DMS53 treated with DMSO at 0.1 percent for 48 hours (cell line): ENCODE measurements around the gene MAP4K4.
A peak's percentile ranks its signal among the peaks of the same experiment; 100 is the strongest.

Experiments
- DNase-seq: peaks from one replicate; lab custom pipeline; 2025; ENCODE audit not compliant: unreplicated experiment; lab: John Stamatoyannopoulos, UW

The MAP4K4 gene

DNA sequence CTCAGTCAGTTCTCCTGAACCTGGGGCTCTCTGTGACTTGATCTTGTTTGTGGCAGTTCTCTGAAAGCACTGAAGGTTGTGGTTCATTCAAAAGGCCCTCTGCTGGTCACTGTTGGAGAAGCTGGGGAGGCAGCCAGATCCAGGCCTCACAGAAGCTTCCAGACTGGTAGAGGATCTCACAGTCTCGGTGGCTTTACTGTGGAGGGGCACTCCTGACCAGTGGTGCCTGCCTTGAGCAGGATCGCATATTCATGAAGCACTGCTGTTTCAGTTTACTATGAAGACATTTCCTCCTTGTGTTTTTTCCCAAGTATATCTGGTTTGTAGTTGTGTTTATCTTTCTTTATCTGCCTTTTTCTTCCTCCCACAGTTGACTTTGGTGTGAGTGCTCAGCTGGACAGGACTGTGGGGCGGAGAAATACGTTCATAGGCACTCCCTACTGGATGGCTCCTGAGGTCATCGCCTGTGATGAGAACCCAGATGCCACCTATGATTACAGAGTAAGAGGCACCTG lies 133.9 kb downstream of the MAP4K4 start:
- peak; percentile 62 for DNase-seq

DNA sequence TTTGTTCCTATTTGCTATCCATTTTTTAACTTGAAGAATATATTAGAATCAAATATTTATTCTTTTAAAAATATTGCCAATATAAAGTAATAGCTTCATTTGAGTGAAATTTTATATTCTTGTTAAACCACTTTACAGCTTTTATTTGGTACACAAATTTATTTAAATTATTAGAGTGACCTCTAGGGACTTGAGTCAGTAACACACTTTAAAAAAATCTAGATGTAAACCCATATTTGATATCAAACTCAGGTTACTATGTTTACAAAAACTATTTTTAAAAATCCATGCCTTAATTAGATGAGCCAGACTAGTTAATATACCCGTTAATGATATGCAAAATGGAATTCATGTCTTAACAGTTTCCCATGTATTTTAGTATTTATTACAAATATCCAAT lies 134.6 kb downstream of the MAP4K4 start:
- DNase-seq, result no peak

DNA sequence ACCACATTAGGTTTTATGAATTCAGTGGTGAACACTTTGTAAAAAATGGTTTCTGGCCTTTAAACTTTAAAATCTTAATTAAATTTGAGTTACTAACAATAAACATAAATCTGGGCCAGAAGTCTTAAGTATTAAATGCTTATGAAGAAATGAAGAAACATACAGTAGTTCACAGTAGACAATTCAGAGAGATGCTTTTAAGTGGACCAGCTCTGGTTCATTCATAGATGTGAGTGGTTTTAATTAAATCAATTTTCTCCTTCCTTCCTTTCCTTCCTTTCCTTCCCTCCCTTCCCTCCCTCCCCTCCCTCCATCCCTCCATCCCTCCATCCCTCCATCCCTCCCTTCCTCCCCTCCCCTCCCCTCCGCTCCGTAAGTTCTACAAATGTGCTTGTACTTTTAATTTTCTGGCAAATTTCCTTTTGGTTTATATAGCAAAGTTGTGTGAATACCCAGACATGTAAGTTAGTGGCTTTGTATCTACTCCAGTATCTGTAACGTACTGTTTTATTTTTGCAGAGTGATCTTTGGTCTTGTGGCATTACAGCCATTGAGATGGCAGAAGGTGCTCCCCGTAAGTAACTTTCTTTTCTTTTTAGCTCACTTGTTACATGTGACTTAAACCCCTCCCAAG lies 136.5 kb downstream of the MAP4K4 start:
- no peak for DNase-seq

DNA sequence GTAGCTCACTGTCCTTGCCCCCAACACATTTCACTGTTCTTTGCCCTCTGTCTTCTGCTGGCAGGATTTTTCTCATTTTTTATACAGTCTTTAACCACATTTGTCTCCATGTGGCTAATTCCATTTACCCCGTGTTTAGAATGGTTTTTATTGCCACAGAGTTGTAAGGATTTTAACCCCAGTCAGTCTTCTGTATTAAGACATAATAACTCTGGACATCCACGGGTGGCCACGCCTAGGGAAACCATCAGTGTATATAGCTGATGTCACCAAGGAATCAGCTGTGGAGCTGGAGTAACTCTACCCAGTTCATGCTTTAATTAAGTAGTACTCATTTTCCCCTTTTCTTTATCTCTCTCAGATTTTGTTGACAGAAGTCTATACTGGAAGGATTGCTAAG lies 139.8 kb downstream of the MAP4K4 start:
- no peak for DNase-seq

DNA sequence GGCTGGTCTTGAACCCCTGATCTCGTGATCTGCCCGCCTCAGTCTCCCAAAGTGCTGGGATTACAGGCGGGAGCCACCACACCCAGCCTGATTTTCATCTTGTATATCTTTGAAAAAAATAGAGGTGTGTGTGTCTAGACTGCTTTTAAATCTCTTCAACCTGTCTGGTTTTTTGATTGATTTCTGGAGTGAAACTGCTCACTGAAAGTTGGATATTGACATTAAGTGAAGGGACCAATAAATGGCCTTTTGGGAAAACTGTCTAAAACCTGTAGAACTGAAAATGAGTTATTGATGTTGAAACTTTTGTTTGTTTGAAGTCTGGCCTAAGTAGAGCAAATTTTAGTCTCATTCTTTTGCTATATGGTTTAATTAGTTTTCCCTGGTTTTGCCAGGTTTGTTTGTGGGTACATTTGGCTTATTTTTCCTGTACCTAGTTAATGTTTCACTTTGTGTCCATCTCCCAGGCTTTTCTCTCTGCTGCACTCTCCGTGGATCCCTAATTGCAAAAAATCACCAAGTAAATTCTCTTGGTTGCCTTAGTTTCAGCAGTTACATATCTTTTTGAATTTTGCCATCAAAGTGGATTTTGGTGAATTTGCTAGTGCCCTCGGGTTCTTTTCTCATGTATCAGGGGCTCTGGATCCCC lies 144.3 kb downstream of the MAP4K4 start:
- no peak for DNase-seq

DNA sequence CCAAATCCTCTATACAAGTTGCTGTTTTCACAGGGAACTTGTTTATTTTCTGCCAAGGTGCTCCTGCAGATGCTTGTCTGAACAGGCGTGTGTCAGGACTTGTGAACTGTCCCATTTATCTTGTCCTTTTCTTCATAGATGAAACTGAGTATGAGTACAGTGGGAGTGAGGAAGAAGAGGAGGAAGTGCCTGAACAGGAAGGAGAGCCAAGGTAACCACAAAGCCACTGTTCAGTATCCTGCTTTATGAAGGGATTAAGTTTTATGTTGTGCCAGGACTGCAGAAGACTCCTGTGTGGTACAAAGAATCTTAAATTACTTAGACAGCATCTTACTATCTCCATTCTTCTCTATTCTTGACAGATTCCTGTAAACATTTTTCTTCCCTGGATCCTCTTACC lies 145.0 kb downstream of the MAP4K4 start:
- DNase-seq, result no peak

DNA sequence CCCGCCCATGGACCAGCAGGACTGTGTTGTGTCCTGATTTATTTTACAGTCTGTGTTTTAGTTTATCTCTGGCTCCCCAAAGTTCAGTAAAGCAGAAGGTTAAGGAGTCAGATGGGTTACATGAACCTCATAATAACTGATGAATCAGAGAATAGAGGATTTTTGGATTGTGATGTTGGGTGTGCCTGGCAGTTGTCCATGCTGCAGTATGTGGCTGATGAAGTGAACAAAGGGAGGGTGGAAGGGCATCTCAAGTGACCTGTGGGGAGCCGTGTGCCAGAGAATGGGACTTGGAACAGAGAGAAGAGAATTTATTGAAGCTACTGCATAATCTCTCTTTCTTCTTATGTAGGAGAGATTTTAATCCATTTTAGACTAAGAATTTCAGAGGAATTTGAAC lies 145.5 kb downstream of the MAP4K4 start:
- DNase-seq, result no peak

DNA sequence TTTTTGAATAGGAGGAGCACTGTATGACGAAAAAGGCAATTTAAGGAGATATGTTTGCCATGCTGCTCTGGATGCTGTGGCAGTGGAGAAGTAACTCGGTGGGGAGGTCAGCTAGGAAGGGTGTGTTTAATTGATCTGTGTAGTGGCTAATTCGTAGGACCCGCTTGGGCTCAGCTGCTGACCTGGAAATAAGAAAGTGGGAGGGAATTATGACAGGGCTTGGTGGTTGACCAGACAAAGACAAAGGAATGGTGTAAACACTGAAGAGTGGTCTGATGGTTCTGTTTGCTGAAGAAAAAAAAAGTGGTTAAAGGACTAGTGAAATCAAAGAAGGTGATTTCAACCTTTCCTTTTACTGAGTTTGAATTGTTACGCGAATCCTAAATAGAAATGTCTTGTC lies 146.0 kb downstream of the MAP4K4 start:
- no peak for DNase-seq

DNA sequence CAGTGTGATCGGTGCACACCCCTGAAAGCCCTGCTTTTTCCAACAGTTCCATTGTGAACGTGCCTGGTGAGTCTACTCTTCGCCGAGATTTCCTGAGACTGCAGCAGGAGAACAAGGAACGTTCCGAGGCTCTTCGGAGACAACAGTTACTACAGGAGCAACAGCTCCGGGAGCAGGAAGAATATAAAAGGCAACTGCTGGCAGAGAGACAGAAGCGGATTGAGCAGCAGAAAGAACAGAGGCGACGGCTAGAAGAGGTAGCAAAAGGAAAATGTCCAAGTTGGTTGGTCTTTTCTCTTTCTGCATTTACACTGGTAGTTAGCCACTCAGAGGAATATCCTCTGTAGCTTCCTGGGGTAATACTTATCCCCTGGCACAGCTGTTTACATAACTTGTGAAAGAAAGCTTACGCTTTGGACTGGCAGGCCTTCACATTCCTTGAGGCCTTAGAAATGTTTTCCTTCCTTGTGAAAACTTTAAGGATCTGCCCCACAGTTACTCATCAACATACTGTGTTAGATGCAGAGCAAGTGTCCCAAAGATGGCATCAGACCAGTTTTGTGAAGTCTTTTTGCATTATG lies 146.6 kb downstream of the MAP4K4 start:
- DNase-seq, result no peak

DNA sequence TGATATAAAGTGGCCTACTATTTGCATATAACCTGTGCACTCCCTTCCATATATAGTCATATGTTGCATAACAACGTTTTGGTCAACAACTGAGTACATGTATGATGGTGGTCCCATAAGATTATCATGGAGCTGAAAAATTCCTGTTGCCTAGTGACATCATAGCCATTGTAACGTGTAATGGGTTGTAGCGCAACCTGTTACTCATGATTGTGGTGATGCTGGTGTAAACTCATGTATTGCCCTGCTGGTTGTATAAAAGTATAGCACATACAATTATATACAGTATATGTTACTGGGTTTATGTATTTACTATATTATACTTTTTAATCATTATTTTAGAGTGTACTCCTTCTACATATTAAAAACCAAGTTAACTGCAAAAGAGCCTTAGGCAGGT lies 149.5 kb downstream of the MAP4K4 start:
- no peak for DNase-seq

DNA sequence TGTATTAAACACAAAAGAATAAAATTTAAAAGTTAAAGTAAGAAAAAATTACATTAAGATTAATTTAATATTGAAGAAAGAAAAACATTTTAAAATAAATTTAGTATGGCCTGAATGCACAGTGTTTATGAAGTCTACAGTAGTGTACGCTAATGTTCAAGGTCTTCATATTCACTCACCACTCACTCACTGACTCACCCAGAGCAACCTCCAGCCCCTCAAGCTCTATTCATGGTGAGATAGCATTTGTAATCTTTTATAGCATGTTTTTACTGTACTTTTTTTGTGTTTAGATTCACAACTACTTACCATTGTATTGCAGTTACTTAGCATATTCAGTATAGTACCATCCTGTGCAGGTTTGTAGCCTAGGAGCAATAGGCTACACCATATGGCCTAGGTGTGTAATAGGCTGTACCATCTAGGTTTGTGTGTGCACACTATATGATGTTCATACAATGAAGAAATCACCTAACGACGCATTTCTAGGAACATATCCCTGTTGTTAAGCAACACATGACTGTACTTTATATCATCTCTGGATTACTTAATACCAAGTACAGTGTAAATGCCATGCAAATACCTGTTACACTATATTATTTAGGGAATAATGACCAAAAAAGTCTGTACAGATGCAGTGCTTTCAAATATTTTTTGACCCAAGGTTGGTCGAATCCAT lies 150.3 kb downstream of the MAP4K4 start:
- no peak for DNase-seq

DNA sequence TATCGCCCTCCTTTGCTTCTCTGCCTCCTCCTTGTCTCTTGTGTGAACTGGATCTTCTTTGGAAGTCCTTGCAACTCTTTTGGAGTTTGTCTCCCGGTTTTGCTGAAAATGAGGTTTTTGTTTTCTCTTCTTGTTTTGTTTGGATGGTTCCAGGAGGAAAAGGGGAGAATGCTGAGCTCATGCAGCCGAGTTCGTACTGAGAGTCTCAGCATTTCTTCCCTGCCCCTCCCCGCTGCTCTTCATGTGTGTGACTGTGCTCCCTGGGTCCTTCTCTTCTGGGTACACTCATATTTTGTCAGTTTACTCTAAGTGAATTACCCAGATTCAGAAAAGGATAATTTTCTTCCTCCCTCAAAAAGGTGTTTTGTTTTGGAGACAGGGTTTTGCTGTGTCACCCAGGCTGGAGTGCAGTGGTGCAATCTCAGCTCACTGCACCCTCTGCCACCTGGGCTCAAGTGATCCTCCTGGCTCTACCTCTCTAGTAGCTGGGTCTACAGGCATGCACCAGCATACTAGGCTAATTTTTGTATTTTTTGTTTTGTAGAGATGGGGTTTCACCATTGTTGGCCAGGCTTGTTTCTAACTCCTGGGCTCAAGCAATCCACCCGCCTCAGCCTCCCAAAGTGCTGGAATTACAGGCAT lies 151.4 kb downstream of the MAP4K4 start:
- no peak for DNase-seq

DNA sequence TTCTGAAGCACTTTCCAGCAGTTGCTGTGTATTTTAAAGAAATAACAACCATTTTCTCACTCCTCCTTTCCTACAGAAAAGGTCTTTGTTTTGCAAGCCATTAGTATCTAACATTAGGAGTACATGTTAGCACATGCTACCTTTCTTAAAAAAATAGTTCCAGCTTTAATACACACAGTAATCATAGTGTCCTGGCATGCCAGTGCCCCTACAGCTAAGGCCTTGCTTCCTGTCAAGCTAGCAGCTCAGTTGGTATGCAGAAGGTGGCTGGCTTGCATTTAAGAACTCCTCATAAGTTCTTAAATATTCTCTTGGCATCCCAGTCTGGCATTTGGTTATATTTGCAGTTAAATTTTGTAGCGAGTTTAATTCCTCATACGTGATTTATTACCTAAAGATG lies 152.9 kb downstream of the MAP4K4 start:
- no peak for DNase-seq

DNA sequence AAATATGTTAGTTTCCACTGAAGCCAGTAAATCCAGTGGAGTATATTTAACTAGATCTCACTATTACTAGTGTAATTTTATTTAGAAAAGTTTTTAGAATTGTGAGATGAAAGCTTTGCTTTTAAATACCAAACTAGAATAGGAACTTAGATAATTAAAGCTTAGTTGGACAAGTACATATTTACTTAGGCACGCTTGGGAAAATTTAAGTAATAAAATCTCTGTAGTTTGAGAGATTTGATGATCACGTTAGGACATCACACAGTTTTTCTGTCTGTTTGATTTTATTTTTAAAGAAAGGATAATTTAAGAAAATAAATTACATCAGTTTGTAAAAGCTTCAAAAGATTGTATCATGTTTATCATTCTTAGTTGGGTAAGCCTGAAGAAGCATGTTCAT lies 153.5 kb downstream of the MAP4K4 start:
- no peak for DNase-seq

DNA sequence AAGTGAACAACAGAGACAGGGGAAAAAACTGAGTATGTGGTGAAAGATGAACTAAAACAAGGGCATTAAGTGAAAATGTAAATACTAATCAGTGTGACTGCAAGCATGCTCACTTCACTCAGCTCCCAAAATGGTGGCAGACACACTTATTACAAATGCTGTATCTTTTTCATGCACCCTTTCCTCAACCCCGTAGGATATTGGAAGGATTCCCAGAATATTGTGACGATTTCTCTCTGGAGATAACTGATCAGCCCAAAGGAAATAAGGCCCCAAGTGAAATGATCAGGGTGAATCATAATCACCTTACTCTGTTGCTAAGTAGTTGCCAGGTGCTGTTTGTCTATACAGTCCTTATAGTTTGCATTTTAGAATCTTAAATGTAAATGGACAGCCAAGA lies 155.3 kb downstream of the MAP4K4 start:
- DNase-seq, result no peak

DNA sequence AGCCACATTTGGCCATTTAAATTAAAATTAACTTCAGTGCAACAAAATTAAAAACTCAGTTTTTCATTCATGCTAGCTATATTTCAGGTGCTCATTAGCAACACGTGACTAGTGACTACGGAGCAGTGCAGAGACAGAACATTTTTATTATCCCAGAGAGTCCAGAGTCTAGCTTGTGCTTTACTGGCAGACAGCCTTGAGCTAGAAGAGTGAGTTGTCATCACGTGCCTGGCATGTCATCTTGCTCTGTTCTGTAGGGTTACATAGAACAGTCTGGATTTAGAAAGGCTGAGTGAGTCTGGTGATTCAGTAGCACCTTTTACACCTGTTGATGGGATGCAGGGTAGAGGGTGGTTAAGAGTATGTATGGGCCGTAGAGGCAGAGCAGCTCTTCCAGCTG lies 157.4 kb downstream of the MAP4K4 start:
- no peak for DNase-seq

DNA sequence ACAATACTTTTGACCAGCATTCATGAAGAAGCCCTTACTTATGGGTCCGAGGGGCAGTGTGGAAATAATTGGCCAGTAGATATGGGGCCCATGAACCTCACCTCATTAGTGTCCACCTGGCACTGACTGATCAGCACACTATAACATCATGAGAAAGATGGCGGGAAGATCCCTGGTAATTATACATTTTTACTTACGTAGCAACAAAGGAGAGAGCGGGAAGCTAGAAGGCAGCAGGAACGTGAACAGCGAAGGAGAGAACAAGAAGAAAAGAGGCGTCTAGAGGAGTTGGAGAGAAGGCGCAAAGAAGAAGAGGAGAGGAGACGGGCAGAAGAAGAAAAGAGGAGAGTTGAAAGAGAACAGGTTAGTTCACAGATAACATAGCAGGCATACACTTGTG lies 158.3 kb downstream of the MAP4K4 start:
- DNase-seq, result no peak

DNA sequence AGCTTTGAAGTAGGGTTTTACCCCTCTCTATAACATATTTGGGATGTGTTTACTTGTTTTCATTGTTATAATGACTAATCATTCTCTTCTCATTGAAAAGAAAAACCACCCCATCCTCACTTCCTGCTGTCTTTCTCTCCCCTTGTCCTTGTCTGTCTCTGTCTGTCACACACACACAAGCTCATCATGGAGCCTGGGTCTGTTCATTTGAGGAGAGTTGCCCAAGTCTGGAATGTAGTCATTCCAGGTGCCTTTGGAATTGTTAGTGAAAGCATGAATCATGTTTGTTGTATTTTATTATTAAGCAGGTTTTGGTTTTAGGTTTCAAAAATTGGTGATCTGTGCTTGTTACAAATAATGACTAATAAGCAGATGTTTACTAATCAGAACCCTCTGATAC lies 160.7 kb downstream of the MAP4K4 start:
- DNase-seq, result peak; percentile 13

DNA sequence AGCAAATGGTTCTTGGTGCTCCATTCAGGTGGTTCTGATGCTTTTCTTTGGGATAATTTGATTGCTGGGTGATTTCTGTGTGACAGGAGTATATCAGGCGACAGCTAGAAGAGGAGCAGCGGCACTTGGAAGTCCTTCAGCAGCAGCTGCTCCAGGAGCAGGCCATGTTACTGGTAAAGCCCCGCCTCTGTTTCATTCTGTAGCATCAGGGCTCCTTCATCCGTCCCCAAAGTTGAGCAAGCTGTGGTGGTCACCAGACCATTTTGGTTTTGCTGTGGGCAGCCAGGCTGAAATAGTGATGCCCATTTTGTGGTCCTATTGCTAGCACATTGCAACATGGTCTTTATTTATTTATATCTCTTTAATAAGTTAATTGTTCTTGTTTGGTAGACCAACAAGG lies 161.4 kb downstream of the MAP4K4 start:
- no peak for DNase-seq

DNA sequence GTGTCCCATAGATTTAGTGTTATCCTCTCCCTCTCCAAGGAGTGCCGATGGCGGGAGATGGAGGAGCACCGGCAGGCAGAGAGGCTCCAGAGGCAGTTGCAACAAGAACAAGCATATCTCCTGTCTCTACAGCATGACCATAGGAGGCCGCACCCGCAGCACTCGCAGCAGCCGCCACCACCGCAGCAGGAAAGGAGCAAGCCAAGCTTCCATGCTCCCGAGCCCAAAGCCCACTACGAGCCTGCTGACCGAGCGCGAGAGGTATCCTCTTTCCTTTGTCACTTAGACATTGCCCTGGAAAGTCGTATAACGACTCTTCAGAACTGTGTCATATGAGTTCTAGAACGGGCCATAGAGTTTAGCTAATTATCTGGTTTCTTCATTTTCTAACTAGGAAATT lies 162.1 kb downstream of the MAP4K4 start:
- DNase-seq, result no peak

DNA sequence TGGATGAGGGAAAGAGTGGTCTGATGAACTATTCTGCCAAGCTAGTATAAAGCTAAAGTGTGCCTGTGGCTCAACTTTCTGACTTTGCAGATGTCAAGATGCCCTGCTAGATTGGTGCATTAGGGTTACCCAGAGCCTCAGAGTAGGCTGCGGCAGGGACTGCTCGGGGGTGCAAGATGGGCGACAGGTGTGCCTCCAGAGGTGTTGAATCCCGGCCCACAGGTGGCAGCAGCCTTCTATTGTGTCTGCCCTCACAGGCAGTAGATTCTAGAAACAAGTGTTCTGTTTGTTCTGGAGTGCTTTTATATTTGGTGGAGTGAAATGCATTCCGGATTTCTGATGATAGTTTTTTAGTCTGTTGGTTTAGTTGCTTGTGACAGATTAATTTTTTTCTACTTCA lies 162.7 kb downstream of the MAP4K4 start:
- no peak for DNase-seq

DNA sequence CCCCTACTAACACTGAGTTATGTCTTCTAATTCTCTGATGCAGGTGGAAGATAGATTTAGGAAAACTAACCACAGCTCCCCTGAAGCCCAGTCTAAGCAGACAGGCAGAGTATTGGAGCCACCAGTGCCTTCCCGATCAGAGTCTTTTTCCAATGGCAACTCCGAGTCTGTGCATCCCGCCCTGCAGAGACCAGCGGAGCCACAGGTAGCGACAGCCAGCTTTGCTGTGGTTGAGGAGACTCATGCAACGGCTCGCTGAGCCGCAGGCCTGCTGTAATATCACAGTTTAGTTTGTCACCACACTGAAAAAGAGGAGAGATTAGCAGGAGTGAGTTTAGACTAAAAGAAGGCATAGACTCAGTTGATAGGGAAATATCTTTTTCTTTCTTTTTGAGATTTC lies 163.3 kb downstream of the MAP4K4 start:
- no peak for DNase-seq
